Measurements from ENCODE around the gene PRKCI. TPM values are rescaled to one million over a fixed set of nuclear protein-coding genes. Genes with fewer than 3 reads are reported as not detected.

Gene PRKCI
- 54.8 and 69.1 TPM in 2 replicates for total RNA-seq

- H3K79me2 ChIP-seq (ENCODE audit: insufficient read depth, low read length): peaks cover 36% of the 10 kb centered on the region
- H2AFZ ChIP-seq (ENCODE audit: low read length): peak within 1 kb of the TSS; percentile 96
- no peaks in the 10 kb centered on the region for H3K36me3 ChIP-seq (ENCODE audit: insufficient read depth, low read length)
- TF ChIP-seq, protein P1, sequence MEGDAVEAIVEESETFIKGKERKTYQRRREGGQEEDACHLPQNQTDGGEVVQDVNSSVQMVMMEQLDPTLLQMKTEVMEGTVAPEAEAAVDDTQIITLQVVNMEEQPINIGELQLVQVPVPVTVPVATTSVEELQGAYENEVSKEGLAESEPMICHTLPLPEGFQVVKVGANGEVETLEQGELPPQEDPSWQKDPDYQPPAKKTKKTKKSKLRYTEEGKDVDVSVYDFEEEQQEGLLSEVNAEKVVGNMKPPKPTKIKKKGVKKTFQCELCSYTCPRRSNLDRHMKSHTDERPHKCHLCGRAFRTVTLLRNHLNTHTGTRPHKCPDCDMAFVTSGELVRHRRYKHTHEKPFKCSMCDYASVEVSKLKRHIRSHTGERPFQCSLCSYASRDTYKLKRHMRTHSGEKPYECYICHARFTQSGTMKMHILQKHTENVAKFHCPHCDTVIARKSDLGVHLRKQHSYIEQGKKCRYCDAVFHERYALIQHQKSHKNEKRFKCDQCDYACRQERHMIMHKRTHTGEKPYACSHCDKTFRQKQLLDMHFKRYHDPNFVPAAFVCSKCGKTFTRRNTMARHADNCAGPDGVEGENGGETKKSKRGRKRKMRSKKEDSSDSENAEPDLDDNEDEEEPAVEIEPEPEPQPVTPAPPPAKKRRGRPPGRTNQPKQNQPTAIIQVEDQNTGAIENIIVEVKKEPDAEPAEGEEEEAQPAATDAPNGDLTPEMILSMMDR (IDR thresholded peaks at IDR 0.05; ENCODE audit: extremely low read depth, low read depth, low read length): no peak
- peak within 1 kb of the TSS; percentile 100 for H3K27ac ChIP-seq (ENCODE audit: low read depth, low read length)
- peaks cover 9% of the 10 kb centered on the region for H4K20me1 ChIP-seq (ENCODE audit: insufficient read depth, low read length)
- DNase-seq (ENCODE audit: insufficient read length, low spot score, missing footprints): peak; percentile 99
- no peaks in the 10 kb centered on the region for H3K9me3 ChIP-seq (ENCODE audit: low read depth, low read length)
- H3K4me2 ChIP-seq (ENCODE audit: insufficient read depth, low read length): peak within 1 kb of the TSS; percentile 95
- H3K4me1 ChIP-seq (ENCODE audit: insufficient read depth, low read length): peaks cover 15% of the 10 kb centered on the region
- H3K27me3 ChIP-seq (ENCODE audit: insufficient read depth, low read length): no peaks in the 10 kb centered on the region
- H3K4me3 ChIP-seq (ENCODE audit: insufficient read depth, low read length): peak within 1 kb of the TSS; percentile 88
These were observed at the start of gene PRKCI for GRCh38 chr3:170221924-170222646. Gene PRKCI, plus strand, starts transcription at chr3:170222424. Its CDS starts 246 bp downstream, at chr3:170222670.

- no peak overlapping the region for H3K4me2 ChIP-seq (ENCODE audit: insufficient read depth, low read length)
- TF ChIP-seq, protein P1 (IDR thresholded peaks at IDR 0.05; ENCODE audit: extremely low read depth, low read depth, low read length): no peak
- H3K36me3 ChIP-seq (ENCODE audit: insufficient read depth, low read length): peaks cover 40% of the 10 kb centered on the region
These were observed 43.6 kb upstream of the PRKCI start for GRCh38 chr3:170178651-170179050.

GRCh38 chr3:170179432-170179831, 42.8 kb upstream of the PRKCI start:
- peaks cover 12% of the 10 kb centered on the region for H3K4me1 ChIP-seq (ENCODE audit: insufficient read depth, low read length)
- no peak overlapping the region for H3K27ac ChIP-seq (ENCODE audit: low read depth, low read length)
- peaks cover 17% of the 10 kb centered on the region for H4K20me1 ChIP-seq (ENCODE audit: insufficient read depth, low read length)
- DNase-seq (ENCODE audit: insufficient read length, low spot score, missing footprints): no peak
- H2AFZ ChIP-seq (ENCODE audit: low read length): no peak overlapping the region
- H3K27me3 ChIP-seq (ENCODE audit: insufficient read depth, low read length): no peaks in the 10 kb centered on the region
- H3K4me3 ChIP-seq (ENCODE audit: insufficient read depth, low read length): peak overlapping the region; percentile 99
- H3K4me2 ChIP-seq (ENCODE audit: insufficient read depth, low read length): peak overlapping the region; percentile 99
- H3K9me3 ChIP-seq (ENCODE audit: low read depth, low read length): no peaks in the 10 kb centered on the region
- H3K79me2 ChIP-seq (ENCODE audit: insufficient read depth, low read length): peaks cover 69% of the 10 kb centered on the region
- H3K36me3 ChIP-seq (ENCODE audit: insufficient read depth, low read length): peaks cover 36% of the 10 kb centered on the region
- TF ChIP-seq, protein P1 (IDR thresholded peaks at IDR 0.05; ENCODE audit: extremely low read depth, low read depth, low read length): no peak

More at GRCh38 chr3:170178651-170179050, 43.6 kb upstream of the PRKCI start:
- Histone ChIP-seq H2AFZ (ENCODE audit: low read length) (no peak overlapping the region), H3K4me1 (ENCODE audit: insufficient read depth, low read length) (peaks cover 12% of the 10 kb centered on the region), H3K27me3 (ENCODE audit: insufficient read depth, low read length) (no peaks in the 10 kb centered on the region), H3K27ac (ENCODE audit: low read depth, low read length) (no peak overlapping the region), H3K4me3 (ENCODE audit: insufficient read depth, low read length) (no peak overlapping the region), H4K20me1 (ENCODE audit: insufficient read depth, low read length) (peaks cover 18% of the 10 kb centered on the region), H3K79me2 (ENCODE audit: insufficient read depth, low read length) (peaks cover 74% of the 10 kb centered on the region), H3K9me3 (ENCODE audit: low read depth, low read length) (no peaks in the 10 kb centered on the region)
- DNase-seq (ENCODE audit: insufficient read length, low spot score, missing footprints): no peak

DNA sequence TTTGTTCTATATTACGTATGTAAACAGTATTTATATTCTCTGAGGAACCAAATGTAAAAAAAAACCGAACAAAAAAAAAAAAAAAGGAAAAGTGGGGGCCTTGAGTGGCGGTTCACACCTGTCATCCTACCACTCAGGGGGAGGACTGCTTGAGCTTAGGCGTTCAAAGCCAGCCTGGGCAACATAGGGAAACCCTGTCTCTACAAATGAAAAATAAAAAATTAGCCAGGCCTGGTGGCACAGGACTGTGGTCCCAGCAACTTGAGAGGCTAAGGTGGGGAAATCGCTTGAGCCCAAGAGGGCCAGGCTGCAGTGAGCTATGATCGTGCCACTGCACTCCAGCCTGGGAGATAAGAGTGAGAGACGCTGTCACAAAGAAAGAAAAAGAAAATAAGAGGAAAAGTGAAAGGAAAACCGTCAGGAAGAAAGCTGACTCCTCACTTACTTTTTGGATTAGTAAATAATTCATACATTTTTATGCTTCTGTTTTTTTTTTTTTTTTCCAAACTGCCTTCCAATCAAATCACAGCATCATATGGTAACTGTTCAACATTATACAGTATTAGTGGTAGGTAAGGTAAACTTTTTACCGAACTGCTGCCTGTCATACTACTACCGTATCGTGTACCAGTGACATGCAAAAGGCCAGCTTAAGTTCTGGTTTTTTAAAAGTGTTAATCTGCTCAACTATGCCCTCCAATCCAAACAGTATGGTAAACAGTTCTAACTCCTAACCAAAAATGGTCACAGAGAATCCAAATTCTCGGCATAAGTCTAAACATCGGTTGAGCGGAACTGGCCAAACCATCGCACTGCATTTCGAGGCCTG, 41.9 kb upstream of the PRKCI start:
- Histone ChIP-seq H3K27me3 (ENCODE audit: insufficient read depth, low read length) (no peaks in the 10 kb centered on the region), H2AFZ (ENCODE audit: low read length) (peak overlapping the region; percentile 100), H3K36me3 (ENCODE audit: insufficient read depth, low read length) (peaks cover 27% of the 10 kb centered on the region), H3K9me3 (ENCODE audit: low read depth, low read length) (no peaks in the 10 kb centered on the region), H3K79me2 (ENCODE audit: insufficient read depth, low read length) (peaks cover 61% of the 10 kb centered on the region), H3K4me2 (ENCODE audit: insufficient read depth, low read length) (peak overlapping the region; percentile 99), H3K4me3 (ENCODE audit: insufficient read depth, low read length) (peak overlapping the region; percentile 99), H3K27ac (ENCODE audit: low read depth, low read length) (peak overlapping the region; percentile 97), H3K4me1 (ENCODE audit: insufficient read depth, low read length) (peaks cover 12% of the 10 kb centered on the region), H4K20me1 (ENCODE audit: insufficient read depth, low read length) (peaks cover 13% of the 10 kb centered on the region)
- TF ChIP-seq, protein P1 (IDR thresholded peaks at IDR 0.05; ENCODE audit: extremely low read depth, low read depth, low read length): no peak
- DNase-seq (ENCODE audit: insufficient read length, low spot score, missing footprints): peak; percentile 68
